ENCODE results near the gene SKOR1. TPM values are rescaled to one million over a fixed set of nuclear protein-coding genes. Genes with fewer than 3 reads are reported as not detected.
A peak's percentile ranks its signal among the peaks of the same experiment; 100 is the strongest.

The SKOR1 gene
- total RNA-seq, 1 donor from 2014 or later, result under 0.01 TPM

DNA sequence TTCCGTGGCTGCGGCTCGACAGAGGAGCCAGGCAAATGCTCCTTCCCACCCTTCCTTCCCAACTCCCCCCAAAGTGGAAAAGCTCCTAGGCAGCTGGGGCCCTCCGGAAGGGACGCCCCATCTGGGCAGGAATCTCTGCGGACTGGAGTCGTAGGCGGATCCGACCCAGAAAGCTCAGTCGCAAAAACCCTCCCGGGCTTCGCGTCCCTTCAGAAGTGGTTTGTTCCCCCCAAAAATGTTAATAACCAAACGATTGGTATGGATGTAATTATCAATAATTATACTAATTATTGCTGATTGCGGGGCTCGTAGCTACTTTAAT, 10.8 kb downstream of the SKOR1 start:
- no peak for TF ChIP-seq CTCF (IDR thresholded peaks at IDR 0.05; ENCODE audit: insufficient read depth, low read length, severe bottlenecking)
- no peaks in the 10 kb centered on the region for H3K36me3 ChIP-seq (ENCODE audit: control insufficient read depth, insufficient read depth, low read length)
- H3K27me3 ChIP-seq (ENCODE audit: control insufficient read depth, insufficient read depth, low read length), result peaks cover 40% of the 10 kb centered on the region
- peak overlapping the region; percentile 8 for H3K4me3 ChIP-seq (ENCODE audit: low read depth, low read length)
- FAIRE-seq, result no peak
- DNase-seq (ENCODE audit: low read depth), result no peak

DNA sequence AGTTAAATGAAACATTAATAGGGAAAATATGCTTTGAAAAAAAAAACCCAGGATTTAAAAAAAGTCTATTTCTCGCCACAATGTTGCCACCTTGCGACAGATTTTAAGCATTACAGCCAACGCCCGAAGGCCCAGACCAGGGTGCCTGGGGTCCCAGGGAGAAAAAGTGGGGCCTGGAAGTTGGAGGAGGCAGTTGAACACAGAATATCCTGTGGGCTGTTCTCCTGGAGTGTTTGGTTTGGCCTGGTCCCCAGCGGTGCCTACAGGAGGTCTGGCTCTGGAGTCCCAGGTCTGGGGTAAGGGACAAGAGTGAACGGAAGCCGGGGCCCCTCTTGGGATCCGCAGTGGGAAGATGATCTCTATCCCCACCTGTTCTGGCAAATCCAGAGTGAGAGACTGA, 11.2 kb downstream of the SKOR1 start:
- DNase-seq (ENCODE audit: low read depth) (peak; percentile 38), FAIRE-seq (no peak)
- Histone ChIP-seq H3K4me3 (ENCODE audit: low read depth, low read length) (no peak overlapping the region), H3K36me3 (ENCODE audit: control insufficient read depth, insufficient read depth, low read length) (no peaks in the 10 kb centered on the region), H3K27me3 (ENCODE audit: control insufficient read depth, insufficient read depth, low read length) (peaks cover 37% of the 10 kb centered on the region)
- peak; percentile 48 for TF ChIP-seq CTCF (IDR thresholded peaks at IDR 0.05; ENCODE audit: insufficient read depth, low read length, severe bottlenecking)

DNA sequence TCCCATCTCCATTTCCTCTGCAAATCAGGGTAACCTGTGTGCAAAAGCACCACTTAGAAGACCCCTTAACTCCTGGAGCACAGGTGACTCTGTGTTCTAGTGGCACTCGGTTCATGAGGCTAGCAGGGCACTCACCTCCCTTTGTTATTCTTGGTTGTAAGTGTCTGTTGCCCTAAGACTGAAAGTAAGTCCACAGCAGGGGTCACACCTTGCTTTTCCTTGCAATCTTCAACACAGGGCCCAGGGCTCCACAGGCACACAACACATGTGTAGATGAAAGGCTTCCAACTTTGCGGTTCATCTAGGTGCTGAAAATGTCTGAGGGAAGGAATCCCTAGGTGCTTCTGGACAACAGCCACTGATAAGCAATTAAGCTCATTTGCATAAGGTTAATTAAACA, 11.6 kb downstream of the SKOR1 start:
- no peak for FAIRE-seq
- no peak overlapping the region for H3K4me3 ChIP-seq (ENCODE audit: low read depth, low read length)
- no peak for TF ChIP-seq CTCF (IDR thresholded peaks at IDR 0.05; ENCODE audit: insufficient read depth, low read length, severe bottlenecking)
- peaks cover 35% of the 10 kb centered on the region for H3K27me3 ChIP-seq (ENCODE audit: control insufficient read depth, insufficient read depth, low read length)
- H3K36me3 ChIP-seq (ENCODE audit: control insufficient read depth, insufficient read depth, low read length), result no peaks in the 10 kb centered on the region
- DNase-seq (ENCODE audit: low read depth), result no peak

DNA sequence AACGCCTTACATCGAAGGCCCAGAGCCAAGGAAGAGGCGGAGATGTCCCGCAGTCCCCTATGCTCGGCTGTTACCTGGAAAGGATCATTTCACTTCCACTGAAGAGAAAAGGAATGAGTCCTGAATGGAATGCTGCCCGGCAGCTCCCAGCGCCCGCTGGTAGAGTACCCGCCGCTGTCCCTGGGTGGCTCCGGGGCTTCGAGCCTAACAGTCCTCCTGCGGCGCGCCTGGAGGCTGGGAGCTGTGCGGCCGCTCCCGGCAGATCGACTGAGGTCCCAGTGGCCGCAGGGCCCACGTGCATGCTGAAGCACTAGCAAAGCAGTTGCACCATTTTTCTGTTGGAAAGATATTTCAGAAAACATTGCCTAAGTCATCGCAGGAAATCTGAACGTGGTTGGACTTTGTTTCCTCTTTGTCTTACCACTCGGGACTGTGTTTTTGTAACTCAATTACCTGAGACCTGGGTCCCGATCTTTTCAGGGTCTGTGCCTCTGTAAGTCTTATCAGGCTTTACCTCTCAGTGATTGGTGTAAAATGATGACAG, 13.6 kb downstream of the SKOR1 start:
- TF ChIP-seq CTCF (IDR thresholded peaks at IDR 0.05; ENCODE audit: insufficient read depth, low read length, severe bottlenecking), result no peak
- peak overlapping the region; percentile 11 for H3K4me3 ChIP-seq (ENCODE audit: low read depth, low read length)
- FAIRE-seq (no peak), DNase-seq (ENCODE audit: low read depth) (peak; percentile 30)
- H3K27me3 ChIP-seq (ENCODE audit: control insufficient read depth, insufficient read depth, low read length), result peaks cover 20% of the 10 kb centered on the region
- H3K36me3 ChIP-seq (ENCODE audit: control insufficient read depth, insufficient read depth, low read length), result no peaks in the 10 kb centered on the region

- Histone ChIP-seq H3K27me3 (ENCODE audit: control insufficient read depth, insufficient read depth, low read length) (peaks cover 15% of the 10 kb centered on the region), H3K4me3 (ENCODE audit: low read depth, low read length) (peak overlapping the region; percentile 93), H3K36me3 (ENCODE audit: control insufficient read depth, insufficient read depth, low read length) (no peaks in the 10 kb centered on the region)
- FAIRE-seq (no peak), DNase-seq (ENCODE audit: low read depth) (peak; percentile 49)
- no peak for TF ChIP-seq CTCF (IDR thresholded peaks at IDR 0.05; ENCODE audit: insufficient read depth, low read length, severe bottlenecking)
Measured at GRCh38 chr15:67839499-67839928, 14.2 kb downstream of the SKOR1 start.
